ENCODE measurements around the gene CD4.

Gene CD4

GRCh38 chr12:6768437-6768914, 20.9 kb upstream of the CD4 start:
- no peaks in the 10 kb centered on the region for H3K27me3 ChIP-seq (ENCODE audit: insufficient read depth, poor library complexity, severe bottlenecking)
- no peak for ATAC-seq (ENCODE audit: low read depth)
- DNase-seq (ENCODE audit: low spot score): no peak
- peaks cover 22% of the 10 kb centered on the region for H3K4me1 ChIP-seq (ENCODE audit: insufficient read depth, poor library complexity, severe bottlenecking)
- H3K27ac ChIP-seq (ENCODE audit: poor library complexity, severe bottlenecking): peak overlapping the region; percentile 86
- peaks cover 9% of the 10 kb centered on the region; the same call in 1 of the 2 replicates for H3K36me3 ChIP-seq (ENCODE audit: low read depth)
- H3K4me3 ChIP-seq (ENCODE audit: severe bottlenecking): peak overlapping the region; percentile 95
- TF ChIP-seq, protein P1, sequence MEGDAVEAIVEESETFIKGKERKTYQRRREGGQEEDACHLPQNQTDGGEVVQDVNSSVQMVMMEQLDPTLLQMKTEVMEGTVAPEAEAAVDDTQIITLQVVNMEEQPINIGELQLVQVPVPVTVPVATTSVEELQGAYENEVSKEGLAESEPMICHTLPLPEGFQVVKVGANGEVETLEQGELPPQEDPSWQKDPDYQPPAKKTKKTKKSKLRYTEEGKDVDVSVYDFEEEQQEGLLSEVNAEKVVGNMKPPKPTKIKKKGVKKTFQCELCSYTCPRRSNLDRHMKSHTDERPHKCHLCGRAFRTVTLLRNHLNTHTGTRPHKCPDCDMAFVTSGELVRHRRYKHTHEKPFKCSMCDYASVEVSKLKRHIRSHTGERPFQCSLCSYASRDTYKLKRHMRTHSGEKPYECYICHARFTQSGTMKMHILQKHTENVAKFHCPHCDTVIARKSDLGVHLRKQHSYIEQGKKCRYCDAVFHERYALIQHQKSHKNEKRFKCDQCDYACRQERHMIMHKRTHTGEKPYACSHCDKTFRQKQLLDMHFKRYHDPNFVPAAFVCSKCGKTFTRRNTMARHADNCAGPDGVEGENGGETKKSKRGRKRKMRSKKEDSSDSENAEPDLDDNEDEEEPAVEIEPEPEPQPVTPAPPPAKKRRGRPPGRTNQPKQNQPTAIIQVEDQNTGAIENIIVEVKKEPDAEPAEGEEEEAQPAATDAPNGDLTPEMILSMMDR (IDR thresholded peaks at IDR 0.05; ENCODE audit: poor library complexity, severe bottlenecking): no peak
- no peaks in the 10 kb centered on the region for H3K9me3 ChIP-seq (ENCODE audit: severe bottlenecking)

- Histone ChIP-seq H3K27ac (ENCODE audit: poor library complexity, severe bottlenecking) (no peak overlapping the region), H3K36me3 (ENCODE audit: low read depth) (peaks cover 9% of the 10 kb centered on the region; the same call in 1 of the 2 replicates), H3K27me3 (ENCODE audit: insufficient read depth, poor library complexity, severe bottlenecking) (no peaks in the 10 kb centered on the region), H3K9me3 (ENCODE audit: severe bottlenecking) (no peaks in the 10 kb centered on the region), H3K4me1 (ENCODE audit: insufficient read depth, poor library complexity, severe bottlenecking) (peaks cover 17% of the 10 kb centered on the region), H3K4me3 (ENCODE audit: severe bottlenecking) (no peak overlapping the region)
- DNase-seq (ENCODE audit: low spot score): no peak
- no peak for ATAC-seq (ENCODE audit: low read depth)
- TF ChIP-seq, protein P1 (IDR thresholded peaks at IDR 0.05; ENCODE audit: poor library complexity, severe bottlenecking): no peak
Measured at GRCh38 chr12:6768990-6769389, 20.3 kb upstream of the CD4 start.

DNA sequence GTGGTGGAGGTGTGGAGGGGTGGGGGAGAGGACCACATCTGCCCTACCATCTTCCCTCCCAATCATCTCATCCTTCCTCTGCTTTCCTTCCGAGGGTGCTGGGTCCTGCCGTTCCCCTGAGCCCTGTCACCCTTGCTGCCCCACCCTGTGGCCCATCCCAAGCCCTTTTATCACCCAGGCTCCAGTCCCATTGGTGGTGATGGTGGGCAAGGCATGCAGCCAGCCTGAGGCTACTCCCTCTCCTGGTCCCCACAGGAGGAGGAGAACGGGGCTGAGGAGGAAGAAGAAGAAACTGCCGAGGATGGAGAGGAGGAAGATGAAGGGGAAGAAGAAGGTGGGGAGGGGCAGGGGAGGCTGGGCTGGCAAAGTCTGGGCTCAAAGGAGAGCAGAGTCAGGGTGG, 19.7 kb upstream of the CD4 start:
- no peak overlapping the region for H3K4me3 ChIP-seq (ENCODE audit: severe bottlenecking)
- H3K27ac ChIP-seq (ENCODE audit: poor library complexity, severe bottlenecking): no peak overlapping the region
- peaks cover 9% of the 10 kb centered on the region; the same call in 1 of the 2 replicates for H3K36me3 ChIP-seq (ENCODE audit: low read depth)
- H3K27me3 ChIP-seq (ENCODE audit: insufficient read depth, poor library complexity, severe bottlenecking): no peaks in the 10 kb centered on the region
- H3K4me1 ChIP-seq (ENCODE audit: insufficient read depth, poor library complexity, severe bottlenecking): peaks cover 14% of the 10 kb centered on the region
- no peaks in the 10 kb centered on the region for H3K9me3 ChIP-seq (ENCODE audit: severe bottlenecking)
- DNase-seq (ENCODE audit: low spot score): no peak
- ATAC-seq (ENCODE audit: low read depth): no peak
- TF ChIP-seq, protein P1 (IDR thresholded peaks at IDR 0.05; ENCODE audit: poor library complexity, severe bottlenecking): no peak

- peaks cover 9% of the 10 kb centered on the region; the same call in 1 of the 2 replicates for H3K36me3 ChIP-seq (ENCODE audit: low read depth)
- no peak overlapping the region for H3K4me3 ChIP-seq (ENCODE audit: severe bottlenecking)
- TF ChIP-seq, protein P1 (IDR thresholded peaks at IDR 0.05; ENCODE audit: poor library complexity, severe bottlenecking): no peak
- peaks cover 10% of the 10 kb centered on the region for H3K4me1 ChIP-seq (ENCODE audit: insufficient read depth, poor library complexity, severe bottlenecking)
- DNase-seq (ENCODE audit: low spot score) (no peak), ATAC-seq (ENCODE audit: low read depth) (no peak)
- no peak overlapping the region for H3K27ac ChIP-seq (ENCODE audit: poor library complexity, severe bottlenecking)
- H3K27me3 ChIP-seq (ENCODE audit: insufficient read depth, poor library complexity, severe bottlenecking): no peaks in the 10 kb centered on the region
- no peaks in the 10 kb centered on the region for H3K9me3 ChIP-seq (ENCODE audit: severe bottlenecking)
Measured at GRCh38 chr12:6770094-6770493, 19.2 kb upstream of the CD4 start.

GRCh38 chr12:6770600-6770999, 18.7 kb upstream of the CD4 start:
- Histone ChIP-seq H3K4me3 (ENCODE audit: severe bottlenecking) (no peak overlapping the region), H3K27me3 (ENCODE audit: insufficient read depth, poor library complexity, severe bottlenecking) (no peaks in the 10 kb centered on the region), H3K36me3 (ENCODE audit: low read depth) (peaks cover 9% of the 10 kb centered on the region; the same call in 1 of the 2 replicates), H3K27ac (ENCODE audit: poor library complexity, severe bottlenecking) (no peak overlapping the region), H3K9me3 (ENCODE audit: severe bottlenecking) (no peaks in the 10 kb centered on the region), H3K4me1 (ENCODE audit: insufficient read depth, poor library complexity, severe bottlenecking) (peaks cover 5% of the 10 kb centered on the region)
- TF ChIP-seq, protein P1 (IDR thresholded peaks at IDR 0.05; ENCODE audit: poor library complexity, severe bottlenecking): no peak
- no peak for DNase-seq (ENCODE audit: low spot score)
- no peak for ATAC-seq (ENCODE audit: low read depth)
